ENCODE measurements around the gene CCDC92B. TPM values are rescaled to one million over a fixed set of nuclear protein-coding genes. Genes with fewer than 3 reads are reported as not detected.

CCDC92B gene
- total and polyA plus RNA-seq, 9 of the 15 experiments (the other 6 are each of a cell fraction or from before 2014, with no cell fraction given) = not detected

DNA sequence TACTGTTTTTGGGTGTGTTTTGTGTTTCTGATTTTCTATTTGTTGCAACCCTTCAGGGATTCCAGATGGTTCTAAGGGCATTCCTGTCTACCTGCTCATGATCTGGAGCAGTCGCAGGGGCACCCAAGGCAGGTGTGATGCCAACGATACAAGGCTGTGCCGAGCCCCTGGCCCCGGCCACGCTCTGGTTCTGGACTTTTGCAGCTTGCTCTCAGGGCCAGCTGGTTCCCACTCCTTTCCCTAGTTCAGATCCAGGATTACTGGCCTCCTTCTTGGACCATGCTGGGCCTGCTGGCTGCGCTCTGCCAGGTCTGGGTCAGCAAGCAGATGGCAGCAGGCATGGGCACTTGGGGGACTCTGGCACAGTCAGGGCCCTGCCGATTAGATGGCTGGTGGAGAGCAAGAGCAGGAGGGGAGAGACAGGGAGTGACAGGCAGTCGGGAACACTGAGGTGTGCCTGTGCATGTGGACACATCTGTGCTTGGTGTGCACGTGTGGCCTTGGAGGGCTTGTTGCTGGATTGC, 31.5 kb upstream of the CCDC92B start (continued):
- TF ChIP-seq, protein P1, sequence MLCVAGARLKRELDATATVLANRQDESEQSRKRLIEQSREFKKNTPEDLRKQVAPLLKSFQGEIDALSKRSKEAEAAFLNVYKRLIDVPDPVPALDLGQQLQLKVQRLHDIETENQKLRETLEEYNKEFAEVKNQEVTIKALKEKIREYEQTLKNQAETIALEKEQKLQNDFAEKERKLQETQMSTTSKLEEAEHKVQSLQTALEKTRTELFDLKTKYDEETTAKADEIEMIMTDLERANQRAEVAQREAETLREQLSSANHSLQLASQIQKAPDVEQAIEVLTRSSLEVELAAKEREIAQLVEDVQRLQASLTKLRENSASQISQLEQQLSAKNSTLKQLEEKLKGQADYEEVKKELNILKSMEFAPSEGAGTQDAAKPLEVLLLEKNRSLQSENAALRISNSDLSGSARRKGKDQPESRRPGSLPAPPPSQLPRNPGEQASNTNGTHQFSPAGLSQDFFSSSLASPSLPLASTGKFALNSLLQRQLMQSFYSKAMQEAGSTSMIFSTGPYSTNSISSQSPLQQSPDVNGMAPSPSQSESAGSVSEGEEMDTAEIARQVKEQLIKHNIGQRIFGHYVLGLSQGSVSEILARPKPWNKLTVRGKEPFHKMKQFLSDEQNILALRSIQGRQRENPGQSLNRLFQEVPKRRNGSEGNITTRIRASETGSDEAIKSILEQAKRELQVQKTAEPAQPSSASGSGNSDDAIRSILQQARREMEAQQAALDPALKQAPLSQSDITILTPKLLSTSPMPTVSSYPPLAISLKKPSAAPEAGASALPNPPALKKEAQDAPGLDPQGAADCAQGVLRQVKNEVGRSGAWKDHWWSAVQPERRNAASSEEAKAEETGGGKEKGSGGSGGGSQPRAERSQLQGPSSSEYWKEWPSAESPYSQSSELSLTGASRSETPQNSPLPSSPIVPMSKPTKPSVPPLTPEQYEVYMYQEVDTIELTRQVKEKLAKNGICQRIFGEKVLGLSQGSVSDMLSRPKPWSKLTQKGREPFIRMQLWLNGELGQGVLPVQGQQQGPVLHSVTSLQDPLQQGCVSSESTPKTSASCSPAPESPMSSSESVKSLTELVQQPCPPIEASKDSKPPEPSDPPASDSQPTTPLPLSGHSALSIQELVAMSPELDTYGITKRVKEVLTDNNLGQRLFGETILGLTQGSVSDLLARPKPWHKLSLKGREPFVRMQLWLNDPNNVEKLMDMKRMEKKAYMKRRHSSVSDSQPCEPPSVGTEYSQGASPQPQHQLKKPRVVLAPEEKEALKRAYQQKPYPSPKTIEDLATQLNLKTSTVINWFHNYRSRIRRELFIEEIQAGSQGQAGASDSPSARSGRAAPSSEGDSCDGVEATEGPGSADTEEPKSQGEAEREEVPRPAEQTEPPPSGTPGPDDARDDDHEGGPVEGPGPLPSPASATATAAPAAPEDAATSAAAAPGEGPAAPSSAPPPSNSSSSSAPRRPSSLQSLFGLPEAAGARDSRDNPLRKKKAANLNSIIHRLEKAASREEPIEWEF (CRISPR knock-in tag; IDR thresholded peaks at IDR 0.05) = no peak

DNA sequence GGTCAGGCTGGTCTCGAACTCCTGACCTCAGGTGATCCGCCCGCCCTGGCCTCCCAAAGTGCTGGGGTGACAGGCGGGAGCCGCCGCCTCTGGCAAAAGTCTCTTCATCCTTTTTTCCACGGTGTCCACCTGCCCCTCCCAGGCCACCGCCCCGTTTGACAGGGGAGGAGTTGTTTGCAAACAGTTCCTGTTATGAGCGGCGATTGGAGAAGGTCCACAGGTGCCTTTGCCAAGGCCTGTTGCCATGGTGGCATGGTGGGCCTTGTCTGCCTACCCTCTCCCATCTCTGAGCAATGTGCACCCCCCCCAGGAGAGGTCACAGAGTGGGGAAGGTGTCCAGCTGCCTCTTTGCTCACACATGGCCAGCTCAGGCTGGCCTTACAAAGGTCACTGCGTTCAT, 30.8 kb upstream of the CCDC92B start:
- in situ Hi-C loops (cut with MboI) (no loop called here), intact Hi-C loops (cut with micrococcal nuclease) (no loop called here)
- no peaks in the 10 kb centered on the region for H3K79me2 ChIP-seq (ENCODE audit: control insufficient read depth, insufficient read depth, low read length)
- DNase-seq (ENCODE audit: extremely low read depth in 1 of 4, low spot score in 3 of 4) (no peak), FAIRE-seq (no peak), ATAC-seq (no peak)
- no peaks in the 10 kb centered on the region; the same call in 1 of the 2 replicates for H4K20me1 ChIP-seq (replicated peaks; ENCODE audit: control insufficient read depth, insufficient read depth, low read length)
- BruUV-seq (replicated peaks) = no TSS peak
- ChIA-PET CTCF (ENCODE audit: low intra/inter-chr PET ratio) (no interaction called here), POLR2A (no interaction called here)
- H2AFZ ChIP-seq (ENCODE audit: low read depth, low read length) = no peak overlapping the region
- no peak overlapping the region for H3K27ac ChIP-seq (ENCODE audit: extremely low read depth, low read depth, low read length)
- no peak overlapping the region for H3K9ac ChIP-seq (ENCODE audit: insufficient read depth in 1 of 2, low read depth in 2 of 2, low read length in 2 of 2)
- peaks cover 3 to 9% of the 10 kb centered on the region in 2 experiments; a peak in 2 of 5 replicates for H3K27me3 ChIP-seq (ENCODE audit: control insufficient read depth in 2 of 2, insufficient read depth in 2 of 2, low read length in 2 of 2)
- no peaks in the 10 kb centered on the region for H3K9me3 ChIP-seq (replicated peaks; ENCODE audit: control insufficient read depth, insufficient read depth, low read depth, low read length)
- H3K36me3 ChIP-seq (ENCODE audit: control insufficient read depth, insufficient read depth, low read length) = no peaks in the 10 kb centered on the region
- no peak overlapping the region for H3K4me3 ChIP-seq
- peaks cover 0 to 15% of the 10 kb centered on the region in 2 experiments; a peak in 2 of 5 replicates for H3K4me1 ChIP-seq (replicated peaks in 1 of 2; ENCODE audit: control insufficient read depth in 2 of 2, insufficient read depth in 2 of 2, low read length in 2 of 2)
- 3% methylated on average over 10 of the region's 12 CpGs for WGBS (ENCODE audit: insufficient coverage, low coverage, missing lambda C conversion rate)
- no peaks in the 10 kb centered on the region for H3K9me1 ChIP-seq (ENCODE audit: control insufficient read depth, insufficient read depth, low read length)
- H3K4me2 ChIP-seq (ENCODE audit: insufficient read depth, low read length) = no peak overlapping the region
- TF ChIP-seq POLR2A (conservative IDR thresholded peaks at IDR 0.05) = no peak
- TF ChIP-seq, protein P2, sequence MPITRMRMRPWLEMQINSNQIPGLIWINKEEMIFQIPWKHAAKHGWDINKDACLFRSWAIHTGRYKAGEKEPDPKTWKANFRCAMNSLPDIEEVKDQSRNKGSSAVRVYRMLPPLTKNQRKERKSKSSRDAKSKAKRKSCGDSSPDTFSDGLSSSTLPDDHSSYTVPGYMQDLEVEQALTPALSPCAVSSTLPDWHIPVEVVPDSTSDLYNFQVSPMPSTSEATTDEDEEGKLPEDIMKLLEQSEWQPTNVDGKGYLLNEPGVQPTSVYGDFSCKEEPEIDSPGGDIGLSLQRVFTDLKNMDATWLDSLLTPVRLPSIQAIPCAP (CRISPR knock-in tag; IDR thresholded peaks at IDR 0.05; ENCODE audit: borderline replicate concordance) = no peak
- TF ChIP-seq XRCC4 (IDR thresholded peaks at IDR 0.05; ENCODE audit: extremely low read depth, insufficient read depth, insufficient read length) = no peak
- TF ChIP-seq NFIC (IDR thresholded peaks at IDR 0.05) = no peak
- no peak for TF ChIP-seq SNIP1 (IDR thresholded peaks at IDR 0.05; ENCODE audit: low read depth)
- no peak for TF ChIP-seq TRIM28 (IDR thresholded peaks at IDR 0.05)
- TF ChIP-seq FOXM1 (IDR thresholded peaks at IDR 0.05; ENCODE audit: low read depth) = no peak
- no peak for TF ChIP-seq FOXM1 (CRISPR knock-in tag; IDR thresholded peaks at IDR 0.05; ENCODE audit: low read depth)
- no peak for TF ChIP-seq EWSR1 (IDR thresholded peaks at IDR 0.05; ENCODE audit: borderline replicate concordance, low read depth, partially characterized antibody)
- TF ChIP-seq ZBTB1 (CRISPR knock-in tag; IDR thresholded peaks at IDR 0.05; ENCODE audit: borderline replicate concordance, low read depth) = no peak
- no peak for TF ChIP-seq CHD2 (IDR thresholded peaks at IDR 0.05; ENCODE audit: low read depth, low read length)
- no peak for TF ChIP-seq YBX1 (IDR thresholded peaks at IDR 0.05)
- TF ChIP-seq, protein P3, sequence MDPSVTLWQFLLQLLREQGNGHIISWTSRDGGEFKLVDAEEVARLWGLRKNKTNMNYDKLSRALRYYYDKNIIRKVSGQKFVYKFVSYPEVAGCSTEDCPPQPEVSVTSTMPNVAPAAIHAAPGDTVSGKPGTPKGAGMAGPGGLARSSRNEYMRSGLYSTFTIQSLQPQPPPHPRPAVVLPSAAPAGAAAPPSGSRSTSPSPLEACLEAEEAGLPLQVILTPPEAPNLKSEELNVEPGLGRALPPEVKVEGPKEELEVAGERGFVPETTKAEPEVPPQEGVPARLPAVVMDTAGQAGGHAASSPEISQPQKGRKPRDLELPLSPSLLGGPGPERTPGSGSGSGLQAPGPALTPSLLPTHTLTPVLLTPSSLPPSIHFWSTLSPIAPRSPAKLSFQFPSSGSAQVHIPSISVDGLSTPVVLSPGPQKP (CRISPR knock-in tag; IDR thresholded peaks at IDR 0.05) = no peak
- TF ChIP-seq MCM5 (IDR thresholded peaks at IDR 0.05; ENCODE audit: low read depth) = no peak
- TF ChIP-seq CBX2 (IDR thresholded peaks at IDR 0.05; ENCODE audit: insufficient read depth, low read length, poor library complexity, severe bottlenecking) = no peak
